ENCODE results near the gene NEK11. TPM values are rescaled to one million over a fixed set of nuclear protein-coding genes. Genes with fewer than 3 reads are reported as not detected.

NEK11 gene
- polyA plus RNA-seq, 1 experiment, result 2.6 TPM

GRCh38 chr3:131172502-131173200 is 146.0 kb downstream of the NEK11 start:
- Histone ChIP-seq H3K36me3 (ENCODE audit: control insufficient read depth, insufficient read depth, low read length) (no peaks in the 10 kb centered on the region), H3K4me3 (ENCODE audit: low read depth, low read length) (no peak overlapping the region), H3K27me3 (ENCODE audit: control insufficient read depth, insufficient read depth, low read length) (no peaks in the 10 kb centered on the region)
- POLR2A ChIA-PET, result no interaction called here
- no peak for TF ChIP-seq CTCF (IDR thresholded peaks at IDR 0.05; ENCODE audit: insufficient read depth, low read depth, low read length)
- CTCF ChIA-PET, result interaction anchor here (1.1 kb wide), 1 partner anchor 11 kb away, joined by 3 read pairs; no protein-coding TSS in a partner anchor
- DNase-seq (ENCODE audit: low read depth), result no peak

DNA sequence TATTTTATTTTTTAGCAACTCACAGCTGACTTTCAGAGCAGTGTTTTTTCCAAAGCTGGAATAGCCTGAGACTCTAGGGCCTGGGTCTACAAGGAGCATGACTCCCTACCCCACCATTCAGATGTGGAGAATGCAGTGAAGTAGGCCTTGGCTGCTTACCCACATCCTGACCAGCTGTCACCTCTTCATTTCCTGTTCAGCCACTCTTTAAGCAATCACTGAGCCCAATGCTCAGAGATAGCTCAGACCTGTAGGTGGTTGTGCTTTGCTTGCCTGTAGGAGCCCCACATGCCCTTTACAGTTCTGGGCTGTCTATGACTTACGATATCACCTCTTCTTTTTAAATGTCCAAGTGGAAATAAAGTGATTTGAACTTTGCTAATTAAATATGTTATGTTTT is 148.1 kb downstream of the NEK11 start:
- ChIA-PET POLR2A (no interaction called here), CTCF (interaction anchor here (1.2 to 1.4 kb wide), 2 partner anchors 13 to 42 kb away, joined by 3 read pairs; no protein-coding TSS in a partner anchor)
- Histone ChIP-seq H3K4me3 (ENCODE audit: low read depth, low read length) (no peak overlapping the region), H3K27me3 (ENCODE audit: control insufficient read depth, insufficient read depth, low read length) (no peaks in the 10 kb centered on the region), H3K36me3 (ENCODE audit: control insufficient read depth, insufficient read depth, low read length) (no peaks in the 10 kb centered on the region)
- no peak for DNase-seq (ENCODE audit: low read depth)
- TF ChIP-seq CTCF (IDR thresholded peaks at IDR 0.05; ENCODE audit: insufficient read depth, low read depth, low read length), result no peak

- no peaks in the 10 kb centered on the region for H3K27me3 ChIP-seq (ENCODE audit: control insufficient read depth, insufficient read depth, low read length)
These were observed 152.2 kb downstream of the NEK11 start for GRCh38 chr3:131178710-131179375.

GRCh38 chr3:131192701-131193100 is 166.0 kb downstream of the NEK11 start:
- Histone ChIP-seq H3K36me3 (ENCODE audit: control insufficient read depth, insufficient read depth, low read length) (no peaks in the 10 kb centered on the region), H3K4me3 (ENCODE audit: low read depth, low read length) (no peak overlapping the region), H3K27me3 (ENCODE audit: control insufficient read depth, insufficient read depth, low read length) (no peaks in the 10 kb centered on the region)
- ChIA-PET CTCF (no interaction called here), POLR2A (no interaction called here)
- no peak for TF ChIP-seq CTCF (IDR thresholded peaks at IDR 0.05; ENCODE audit: insufficient read depth, low read depth, low read length)
- no peak for DNase-seq (ENCODE audit: low read depth)

More at GRCh38 chr3:131178710-131179375, 152.2 kb downstream of the NEK11 start:
- no peaks in the 10 kb centered on the region for H3K36me3 ChIP-seq (ENCODE audit: control insufficient read depth, insufficient read depth, low read length)
- TF ChIP-seq CTCF (IDR thresholded peaks at IDR 0.05; ENCODE audit: insufficient read depth, low read depth, low read length), result no peak
- POLR2A ChIA-PET, result no interaction called here
- no peak for DNase-seq (ENCODE audit: low read depth)
- CTCF ChIA-PET, result no interaction called here
- no peak overlapping the region for H3K4me3 ChIP-seq (ENCODE audit: low read depth, low read length)

GRCh38 chr3:131193641-131194238 is 167.1 kb downstream of the NEK11 start:
- CTCF ChIA-PET, result no interaction called here
- peak; percentile 16; the same call in 1 of the 2 replicates for TF ChIP-seq CTCF (IDR thresholded peaks at IDR 0.05; ENCODE audit: insufficient read depth, low read depth, low read length)
- DNase-seq (ENCODE audit: low read depth), result no peak
- H3K4me3 ChIP-seq (ENCODE audit: low read depth, low read length), result no peak overlapping the region
- H3K36me3 ChIP-seq (ENCODE audit: control insufficient read depth, insufficient read depth, low read length), result no peaks in the 10 kb centered on the region
- POLR2A ChIA-PET, result no interaction called here
- H3K27me3 ChIP-seq (ENCODE audit: control insufficient read depth, insufficient read depth, low read length), result no peaks in the 10 kb centered on the region

Measured in BJ (cell line).